PC-3 (cell line): ENCODE measurements around the gene C2CD4A. TPM values are rescaled to one million over a fixed set of nuclear protein-coding genes. Genes with fewer than 3 reads are reported as not detected.

Source experiments
- ATAC-seq: fragments of 200-7000 bp; cut with Tn5 transposase; 2 replicates; pipeline ENCODE4 v1.9.1; 2020; ENCODE audit warnings: mild to moderate bottlenecking, moderate library complexity
- BruUV-seq: library from RNA; stranded (reverse); fragments of 400-500 nt; replicated peaks from 2 replicates; lab custom pipeline; 2021; lab: Mats Ljungman, UMichigan
- CTCF ChIA-PET: fragments of 300-600 bp; sonication (Branson Sonifier 250); formaldehyde crosslinking; loops from one replicate; lab custom pipeline; 2022; ENCODE audit warnings: antibody characterized with exemption; lab: Charles Lee
- POLR2A ChIA-PET: fragments of 300-600 bp; sonication (Branson Sonifier 250); formaldehyde crosslinking; loops from one replicate; lab custom pipeline; 2022; ENCODE audit warnings: antibody characterized with exemption; ENCODE audit not compliant: unreplicated experiment; lab: Charles Lee
- DNase-seq: peaks from one replicate; pipeline ENCODE4 v3.0.0-alpha.2; 2015
- H2AFZ ChIP-seq: fragments of 300-600 bp; sonication (generic); 2 replicates; pipeline ENCODE4 v1.6.0; 2016; ENCODE audit warnings: antibody characterized with exemption, low read length
- H3F3A ChIP-seq: fragments of 300-600 bp; sonication (generic); one replicate; pipeline ENCODE4 v1.6.0; 2017; ENCODE audit warnings: antibody characterized with exemption, low read length, control low read depth, mild to moderate bottlenecking; ENCODE audit not compliant: unreplicated experiment
- H3K27ac ChIP-seq: fragments of 300-600 bp; sonication (generic); 2 replicates; pipeline ENCODE4 v1.5.1; 2016; ENCODE audit warnings: mild to moderate bottlenecking, low read length
- H3K27me3 ChIP-seq: fragments of 300-600 bp; sonication (generic); 2 replicates; pipeline ENCODE4 v1.6.1; 2016; ENCODE audit warnings: low read length, mixed read lengths
- H3K36me3 ChIP-seq: fragments of 300-600 bp; sonication (generic); 2 replicates; pipeline ENCODE4 v1.6.1; 2016; ENCODE audit warnings: low read depth, mixed run types, low read length, mixed read lengths
- H3K4me1 ChIP-seq: fragments of 300-600 bp; sonication (generic); 2 replicates; pipeline ENCODE4 v1.5.1; 2016; ENCODE audit warnings: low read length; ENCODE audit not compliant: insufficient read depth
- H3K4me2 ChIP-seq: fragments of 300-600 bp; sonication (generic); 2 replicates; pipeline ENCODE4 v1.6.0; 2016; ENCODE audit warnings: low read length
- H3K4me3 ChIP-seq: fragments of 300-600 bp; sonication (generic); 2 replicates; pipeline ENCODE4 v1.5.1; 2016; ENCODE audit warnings: mild to moderate bottlenecking, low read length, mixed read lengths
- H3K79me2 ChIP-seq: fragments of 300-600 bp; sonication (generic); 2 replicates; pipeline ENCODE4 v1.6.1; 2017; ENCODE audit warnings: low read length, mixed read lengths
- H3K9ac ChIP-seq: fragments of 300-600 bp; sonication (generic); 2 replicates; pipeline ENCODE4 v1.6.0; 2016; ENCODE audit warnings: mild to moderate bottlenecking, low read length
- H3K9me2 ChIP-seq: fragments of 300-600 bp; sonication (generic); replicated peaks from 2 replicates; pipeline ENCODE4 v1.6.1; 2016; ENCODE audit warnings: mixed run types, low read length, mixed read lengths
- H3K9me3 ChIP-seq: fragments of 300-600 bp; sonication (generic); 2 replicates; pipeline ENCODE4 v1.6.1; 2016; ENCODE audit warnings: low read length, mixed read lengths
- H4K20me1 ChIP-seq: fragments of 300-600 bp; sonication (generic); 2 replicates; pipeline ENCODE4 v1.6.1; 2016; ENCODE audit warnings: low read length, mixed read lengths
- EZH2 ChIP-seq: fragments of 300-600 bp; sonication (generic); IDR thresholded peaks from one replicate; pipeline ENCODE4 v1.6.1; 2017; ENCODE audit warnings: antibody characterized with exemption, mild to moderate bottlenecking, low read length; ENCODE audit not compliant: unreplicated experiment
- EZH2phosphoT487 ChIP-seq: fragments of 300-600 bp; sonication (generic); IDR thresholded peaks from 2 replicates; pipeline ENCODE4 v1.6.1; 2018; ENCODE audit warnings: mild to moderate bottlenecking, antibody characterized with exemption, low read length, borderline replicate concordance
- intact Hi-C: fragments of 100-400 bp; cut with micrococcal nuclease; formaldehyde crosslinking; loops from 2 replicates; pipeline ENCODE4 v1.9.0; 2023
- total RNA-seq: library from RNA; depleted of rRNA; stranded (reverse); fragments of >200 nt; gene quantifications from 2 replicates; pipeline ENCODE4 v1.2.3, GENCODE V29; 2014
- TF ChIP-seq, protein P1 (sequence below): fragments of 300-600 bp; sonication (generic); conservative IDR thresholded peaks from 2 replicates; pipeline ENCODE4 v1.5.1; 2017; ENCODE audit warnings: antibody characterized with exemption, low read depth, mild to moderate bottlenecking, low read length

Gene C2CD4A
- total RNA-seq, 1 experiment from 2014 or later = 0.11 TPM

DNA sequence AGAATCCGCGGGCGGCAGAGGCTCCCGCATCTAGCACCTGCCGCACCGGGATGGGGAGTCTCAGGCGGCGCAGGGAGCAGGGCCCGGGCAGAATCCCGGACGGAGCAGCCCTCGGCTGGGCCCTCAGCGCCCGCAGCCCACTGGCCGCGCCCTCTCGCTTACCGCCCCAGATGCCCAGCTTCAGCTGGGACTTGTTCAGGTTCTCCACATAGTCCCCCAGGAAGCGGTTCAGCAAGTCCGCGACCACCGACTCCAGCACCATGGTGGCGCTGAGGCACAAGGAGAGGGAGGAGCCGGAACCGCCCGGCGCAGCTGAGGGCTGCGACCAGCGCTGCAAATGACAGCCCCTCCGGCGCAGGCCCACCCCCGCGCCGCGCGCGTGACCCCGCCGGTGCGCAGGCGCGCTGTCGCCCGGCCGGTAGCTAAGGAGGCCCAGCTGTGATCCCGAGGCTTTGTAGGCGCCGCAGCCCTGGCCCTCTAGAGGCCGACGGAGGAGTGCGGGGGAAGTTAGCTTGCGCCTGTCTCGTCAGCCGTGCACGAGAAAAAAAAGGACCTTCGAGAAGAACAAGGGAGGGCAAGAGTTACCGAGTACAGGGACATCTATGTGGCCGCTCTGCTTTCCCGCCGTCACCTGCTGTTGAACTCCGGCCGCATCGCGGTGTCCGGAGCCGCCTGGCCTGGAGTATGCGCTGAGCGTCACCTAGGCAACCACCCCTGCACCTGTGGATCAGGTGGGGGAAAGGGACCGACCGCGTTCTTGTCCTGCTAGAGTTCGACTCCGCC lies 6.5 kb upstream of the C2CD4A start, which contains the start of gene VPS13C:
Gene VPS13C (minus strand): TSS at position 335 of the 783 bp plus-strand sequence. CDS start 73 bp downstream, at position 262.
- no TSS peak for BruUV-seq
- TF ChIP-seq, protein P1, sequence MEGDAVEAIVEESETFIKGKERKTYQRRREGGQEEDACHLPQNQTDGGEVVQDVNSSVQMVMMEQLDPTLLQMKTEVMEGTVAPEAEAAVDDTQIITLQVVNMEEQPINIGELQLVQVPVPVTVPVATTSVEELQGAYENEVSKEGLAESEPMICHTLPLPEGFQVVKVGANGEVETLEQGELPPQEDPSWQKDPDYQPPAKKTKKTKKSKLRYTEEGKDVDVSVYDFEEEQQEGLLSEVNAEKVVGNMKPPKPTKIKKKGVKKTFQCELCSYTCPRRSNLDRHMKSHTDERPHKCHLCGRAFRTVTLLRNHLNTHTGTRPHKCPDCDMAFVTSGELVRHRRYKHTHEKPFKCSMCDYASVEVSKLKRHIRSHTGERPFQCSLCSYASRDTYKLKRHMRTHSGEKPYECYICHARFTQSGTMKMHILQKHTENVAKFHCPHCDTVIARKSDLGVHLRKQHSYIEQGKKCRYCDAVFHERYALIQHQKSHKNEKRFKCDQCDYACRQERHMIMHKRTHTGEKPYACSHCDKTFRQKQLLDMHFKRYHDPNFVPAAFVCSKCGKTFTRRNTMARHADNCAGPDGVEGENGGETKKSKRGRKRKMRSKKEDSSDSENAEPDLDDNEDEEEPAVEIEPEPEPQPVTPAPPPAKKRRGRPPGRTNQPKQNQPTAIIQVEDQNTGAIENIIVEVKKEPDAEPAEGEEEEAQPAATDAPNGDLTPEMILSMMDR = peak; percentile 66
- TF ChIP-seq EZH2phosphoT487 = no peak
- no peaks in the 10 kb centered on the region for H3K9me2 ChIP-seq
- peak; percentile 91 for ATAC-seq
- H2AFZ ChIP-seq = peak within 1 kb of the TSS; percentile 96
- peak within 1 kb of the TSS; percentile 94 for H3K4me3 ChIP-seq
- peak within 1 kb of the TSS; percentile 11; the same call in 1 of the 2 replicates for H3K27ac ChIP-seq
- H3K36me3 ChIP-seq = no peaks in the 10 kb centered on the region
- H3K79me2 ChIP-seq = peaks cover 17% of the 10 kb centered on the region
- peak; percentile 89 for DNase-seq
- H4K20me1 ChIP-seq = no peaks in the 10 kb centered on the region
- intact Hi-C loops = loop anchor here (5.0 to 10.0 kb wide), 2 partner anchors 52 to 76 kb away; no protein-coding TSS in a partner anchor
- H3F3A ChIP-seq = no peaks in the 10 kb centered on the region
- ChIA-PET POLR2A (interaction anchor here (0.5 to 0.6 kb wide), 2 partner anchors 13 to 183 kb away, joined by 4 to 5 read pairs; no protein-coding TSS in a partner anchor), CTCF (interaction anchor here (1.1 kb wide), 1 partner anchor 153 kb away, joined by 3 read pairs; no protein-coding TSS in a partner anchor)
- no peaks in the 10 kb centered on the region for H3K27me3 ChIP-seq
- H3K4me1 ChIP-seq = peaks cover 13% of the 10 kb centered on the region
- no peaks in the 10 kb centered on the region for H3K9me3 ChIP-seq
- peak within 1 kb of the TSS; percentile 75 for H3K9ac ChIP-seq
- H3K4me2 ChIP-seq = peak within 1 kb of the TSS; percentile 84

GRCh38 chr15:62060896-62061280 lies 5.9 kb upstream of the C2CD4A start:
- Histone ChIP-seq H3K27ac (no peak overlapping the region), H3K4me1 (peaks cover 13% of the 10 kb centered on the region)
- no TSS peak for BruUV-seq

More at GRCh38 chr15:62060896-62061280, 5.9 kb upstream of the C2CD4A start:
- Histone ChIP-seq H4K20me1 (no peaks in the 10 kb centered on the region), H3K9ac (peak overlapping the region; percentile 19; the same call in 1 of the 2 replicates), H3K27me3 (no peaks in the 10 kb centered on the region), H3K9me3 (no peaks in the 10 kb centered on the region), H3K9me2 (no peaks in the 10 kb centered on the region), H2AFZ (peak overlapping the region; percentile 96), H3K4me3 (peak overlapping the region; percentile 94), H3K4me2 (peak overlapping the region; percentile 84), H3F3A (no peaks in the 10 kb centered on the region), H3K36me3 (no peaks in the 10 kb centered on the region), H3K79me2 (peaks cover 17% of the 10 kb centered on the region)
- TF ChIP-seq EZH2phosphoT487 (no peak), EZH2 (no peak)
- TF ChIP-seq, protein P1 = no peak
- ChIA-PET POLR2A (interaction anchor here (0.6 kb wide), 1 partner anchor 182 kb away, joined by 4 read pairs; no protein-coding TSS in a partner anchor), CTCF (interaction anchor here (1.1 kb wide), 1 partner anchor 153 kb away, joined by 3 read pairs; no protein-coding TSS in a partner anchor)
- intact Hi-C loops = loop anchor here (5.0 to 10.0 kb wide), 2 partner anchors 51 to 76 kb away; no protein-coding TSS in a partner anchor
- DNase-seq (no peak), ATAC-seq (no peak)
